Omental fat pad (tissue), 4 donors: ENCODE data around the gene TCF4. TPM values are rescaled to one million over a fixed set of nuclear protein-coding genes. Genes with fewer than 3 reads are reported as not detected.

ENCODE experiments used
- ATAC-seq: fragments of 150-250 bp; one replicate; pipeline ENCODE4 v1.9.1; 2016; ENCODE audit warnings: mild to moderate bottlenecking, moderate library complexity; ENCODE audit not compliant: low FRiP score
- DNase-seq: peaks from one replicate; pipeline ENCODE4 v3.0.0-alpha.2; 2019; ENCODE audit warnings: low spot score
- CTCF ChIP-seq, 3 donors: fragments of 450-650 bp; IDR thresholded peaks; one replicate each; pipeline ENCODE4 v1.5.1; 2016 to 2017; ENCODE audit warnings: antibody characterized with exemption in 3 of 3, mild to moderate bottlenecking in 3 of 3, moderate library complexity in 2 of 3
- total RNA-seq, 4 donors: library from RNA; depleted of rRNA; stranded (reverse); fragments of >200 nt; gene quantifications; one replicate each; pipeline ENCODE4 v1.1.0, GENCODE V29; 2016

Gene TCF4
- total RNA-seq, 4 donors from 2014 or later = 113 to 381 (median 141) TPM

- TF ChIP-seq CTCF (IDR thresholded peaks at IDR 0.05) = no peak
- no peak for ATAC-seq
Measured at GRCh38 chr18:55220523-55220922, 367.5 kb downstream of the TCF4 start.

GRCh38 chr18:55219823-55220222 is 368.2 kb downstream of the TCF4 start:
- no peak for DNase-seq
- no peak for TF ChIP-seq CTCF (IDR thresholded peaks at IDR 0.05)
- ATAC-seq = no peak

More at GRCh38 chr18:55220523-55220922, 367.5 kb downstream of the TCF4 start:
- no peak for DNase-seq

GRCh38 chr18:55219059-55219458 is 368.9 kb downstream of the TCF4 start:
- ATAC-seq = no peak
- no peak for DNase-seq
- no peak for TF ChIP-seq CTCF (IDR thresholded peaks at IDR 0.05)

- no peak for DNase-seq
- no peak for ATAC-seq
Measured at GRCh38 chr18:55214969-55215368, 373.0 kb downstream of the TCF4 start.

GRCh38 chr18:55214534-55214933 is 373.5 kb downstream of the TCF4 start:
- no peak for ATAC-seq
- no peak for TF ChIP-seq CTCF (IDR thresholded peaks at IDR 0.05)
- no peak for DNase-seq

More at GRCh38 chr18:55214969-55215368, 373.0 kb downstream of the TCF4 start:
- no peak for TF ChIP-seq CTCF (IDR thresholded peaks at IDR 0.05)

- DNase-seq (no peak), ATAC-seq (no peak)
- no peak for TF ChIP-seq CTCF (IDR thresholded peaks at IDR 0.05)
Measured at GRCh38 chr18:55213586-55213985, 374.4 kb downstream of the TCF4 start.

GRCh38 chr18:55206927-55207326 is 381.1 kb downstream of the TCF4 start:
- TF ChIP-seq CTCF (IDR thresholded peaks at IDR 0.05) = no peak
- ATAC-seq (no peak), DNase-seq (no peak)
